ENCODE data around the gene CRY2. TPM values are rescaled to one million over a fixed set of nuclear protein-coding genes. Genes with fewer than 3 reads are reported as not detected.

The CRY2 gene
- total and polyA plus RNA-seq, 10 of the 15 experiments (the other 5 are each of a cell fraction or from before 2014, with no cell fraction given) = 1.2 to 14.7 (median 8.1) TPM

DNA sequence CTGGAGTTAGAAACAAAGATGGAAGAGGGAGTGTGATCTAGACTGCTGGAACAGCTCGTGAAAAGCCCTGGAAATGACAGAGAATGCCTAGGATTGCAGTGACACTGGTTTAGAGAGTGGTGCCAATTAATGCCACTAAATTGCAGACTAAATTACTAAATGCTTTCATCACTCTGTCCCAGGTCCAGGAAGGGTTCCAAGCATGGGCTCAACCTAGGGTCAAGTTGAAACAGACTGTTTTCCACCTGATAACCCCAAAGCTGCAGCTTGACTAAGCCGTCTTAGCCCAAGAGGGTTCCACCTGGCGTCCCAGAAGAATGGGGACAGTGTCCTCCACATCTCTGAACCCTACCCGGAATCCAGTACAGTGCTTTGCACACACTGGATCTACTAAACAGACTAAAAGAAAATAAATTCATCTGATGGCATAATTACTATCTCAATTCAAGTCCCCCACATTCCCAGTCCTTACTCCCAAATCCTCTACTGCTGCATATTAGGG, 1.1 kb upstream of the CRY2 start (continued):
- TF ChIP-seq, protein P1, sequence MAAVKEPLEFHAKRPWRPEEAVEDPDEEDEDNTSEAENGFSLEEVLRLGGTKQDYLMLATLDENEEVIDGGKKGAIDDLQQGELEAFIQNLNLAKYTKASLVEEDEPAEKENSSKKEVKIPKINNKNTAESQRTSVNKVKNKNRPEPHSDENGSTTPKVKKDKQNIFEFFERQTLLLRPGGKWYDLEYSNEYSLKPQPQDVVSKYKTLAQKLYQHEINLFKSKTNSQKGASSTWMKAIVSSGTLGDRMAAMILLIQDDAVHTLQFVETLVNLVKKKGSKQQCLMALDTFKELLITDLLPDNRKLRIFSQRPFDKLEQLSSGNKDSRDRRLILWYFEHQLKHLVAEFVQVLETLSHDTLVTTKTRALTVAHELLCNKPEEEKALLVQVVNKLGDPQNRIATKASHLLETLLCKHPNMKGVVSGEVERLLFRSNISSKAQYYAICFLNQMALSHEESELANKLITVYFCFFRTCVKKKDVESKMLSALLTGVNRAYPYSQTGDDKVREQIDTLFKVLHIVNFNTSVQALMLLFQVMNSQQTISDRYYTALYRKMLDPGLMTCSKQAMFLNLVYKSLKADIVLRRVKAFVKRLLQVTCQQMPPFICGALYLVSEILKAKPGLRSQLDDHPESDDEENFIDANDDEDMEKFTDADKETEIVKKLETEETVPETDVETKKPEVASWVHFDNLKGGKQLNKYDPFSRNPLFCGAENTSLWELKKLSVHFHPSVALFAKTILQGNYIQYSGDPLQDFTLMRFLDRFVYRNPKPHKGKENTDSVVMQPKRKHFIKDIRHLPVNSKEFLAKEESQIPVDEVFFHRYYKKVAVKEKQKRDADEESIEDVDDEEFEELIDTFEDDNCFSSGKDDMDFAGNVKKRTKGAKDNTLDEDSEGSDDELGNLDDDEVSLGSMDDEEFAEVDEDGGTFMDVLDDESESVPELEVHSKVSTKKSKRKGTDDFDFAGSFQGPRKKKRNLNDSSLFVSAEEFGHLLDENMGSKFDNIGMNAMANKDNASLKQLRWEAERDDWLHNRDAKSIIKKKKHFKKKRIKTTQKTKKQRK (IDR thresholded peaks at IDR 0.05; ENCODE audit: low read depth, low read length) = no peak
- TF ChIP-seq KDM1A (IDR thresholded peaks at IDR 0.05; ENCODE audit: borderline replicate concordance) (no peak), MYC (IDR thresholded peaks at IDR 0.05; ENCODE audit: insufficient read depth, insufficient read length, insufficient replicate concordance, low read length, severe bottlenecking) (no peak), CTCF (IDR thresholded peaks at IDR 0.05 in 2 of 3, conservative IDR thresholded peaks at IDR 0.05 in 1 of 3; ENCODE audit: control insufficient read depth in 2 of 3, extremely low read depth in 1 of 3, insufficient read depth in 1 of 3, low read depth in 3 of 3, low read length in 3 of 3) (no peak), E4F1 (IDR thresholded peaks at IDR 0.05; ENCODE audit: borderline replicate concordance, partially characterized antibody) (no peak), NR2F1 (conservative IDR thresholded peaks at IDR 0.05) (no peak)
- TF ChIP-seq, protein P2, sequence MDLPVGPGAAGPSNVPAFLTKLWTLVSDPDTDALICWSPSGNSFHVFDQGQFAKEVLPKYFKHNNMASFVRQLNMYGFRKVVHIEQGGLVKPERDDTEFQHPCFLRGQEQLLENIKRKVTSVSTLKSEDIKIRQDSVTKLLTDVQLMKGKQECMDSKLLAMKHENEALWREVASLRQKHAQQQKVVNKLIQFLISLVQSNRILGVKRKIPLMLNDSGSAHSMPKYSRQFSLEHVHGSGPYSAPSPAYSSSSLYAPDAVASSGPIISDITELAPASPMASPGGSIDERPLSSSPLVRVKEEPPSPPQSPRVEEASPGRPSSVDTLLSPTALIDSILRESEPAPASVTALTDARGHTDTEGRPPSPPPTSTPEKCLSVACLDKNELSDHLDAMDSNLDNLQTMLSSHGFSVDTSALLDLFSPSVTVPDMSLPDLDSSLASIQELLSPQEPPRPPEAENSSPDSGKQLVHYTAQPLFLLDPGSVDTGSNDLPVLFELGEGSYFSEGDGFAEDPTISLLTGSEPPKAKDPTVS (IDR thresholded peaks at IDR 0.05; ENCODE audit: low read depth, low read length) = no peak

Measured in GM12878 (cell line).